KMS-11 (cell line): ENCODE measurements around the gene AFM.

Experiments used
- H2AFZ ChIP-seq: fragments of 200-600 bp; sonication (generic); 2 replicates; pipeline ENCODE4 v1.6.1; 2016; ENCODE audit warnings: antibody characterized with exemption, mixed run types, low read depth
- H3K27ac ChIP-seq: fragments of 200-600 bp; sonication (generic); 2 replicates; pipeline ENCODE4 v1.6.1; 2016; ENCODE audit warnings: mild to moderate bottlenecking, mixed run types
- H3K27me3 ChIP-seq: fragments of 200-600 bp; sonication (generic); 2 replicates; pipeline ENCODE4 v1.6.1; 2017; ENCODE audit warnings: mild to moderate bottlenecking, low read depth, mixed run types, moderate library complexity; ENCODE audit not compliant: insufficient read depth
- H3K36me3 ChIP-seq: fragments of 200-600 bp; sonication (generic); 2 replicates; pipeline ENCODE4 v1.6.1; 2017; ENCODE audit warnings: mild to moderate bottlenecking, mixed run types; ENCODE audit not compliant: insufficient read depth
- H3K4me1 ChIP-seq: fragments of 200-600 bp; sonication (generic); 2 replicates; pipeline ENCODE4 v1.6.1; 2016; ENCODE audit warnings: mild to moderate bottlenecking, low read depth, mixed run types; ENCODE audit not compliant: poor library complexity, severe bottlenecking
- H3K4me2 ChIP-seq: fragments of 200-600 bp; sonication (generic); 2 replicates; pipeline ENCODE4 v1.7.0; 2016; ENCODE audit warnings: mild to moderate bottlenecking, mixed run types
- H3K4me3 ChIP-seq: fragments of 200-600 bp; sonication (generic); IDR thresholded peaks from 2 replicates; pipeline ENCODE4 v1.6.1; 2017; ENCODE audit warnings: low read depth, low read length, mixed read lengths; ENCODE audit not compliant: insufficient read depth
- H3K79me2 ChIP-seq: fragments of 200-600 bp; sonication (generic); 2 replicates; pipeline ENCODE4 v1.6.1; 2016; ENCODE audit warnings: low read depth, mixed run types; ENCODE audit not compliant: insufficient read depth
- H3K9ac ChIP-seq: fragments of 200-600 bp; sonication (generic); 2 replicates; pipeline ENCODE4 v1.6.1; 2016; ENCODE audit warnings: mild to moderate bottlenecking, mixed run types
- H4K20me1 ChIP-seq: fragments of 200-600 bp; sonication (generic); 2 replicates; pipeline ENCODE4 v1.6.1; 2016; ENCODE audit warnings: mild to moderate bottlenecking, mixed run types; ENCODE audit not compliant: insufficient read depth
- TF ChIP-seq, protein P1 (sequence below): fragments of 200-600 bp; sonication (generic); conservative IDR thresholded peaks from 2 replicates; pipeline ENCODE4 v1.6.1; 2017; ENCODE audit warnings: low read depth, mild to moderate bottlenecking, antibody characterized with exemption, low read length, moderate library complexity, mixed read lengths

The AFM gene

DNA sequence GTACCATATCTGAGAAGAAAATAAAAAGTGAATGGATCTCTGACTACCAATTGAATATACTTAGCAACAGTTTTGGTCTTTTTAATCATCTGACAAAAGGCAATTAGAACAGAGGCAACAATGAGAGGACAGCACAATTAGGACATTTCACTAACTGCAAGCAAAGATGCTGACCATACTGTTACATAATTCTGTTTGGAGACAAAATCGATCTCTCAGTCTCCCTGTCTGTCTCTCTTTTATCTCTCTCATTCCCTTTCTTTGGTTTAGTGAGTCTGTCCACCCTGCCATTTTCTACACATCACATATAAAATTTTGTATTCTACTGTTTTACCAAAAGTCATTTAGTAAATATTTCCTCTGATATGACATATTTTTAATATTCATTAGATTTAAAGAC, 2.2 kb upstream of the AFM start:
- Histone ChIP-seq H3K4me2 (no peak overlapping the region), H4K20me1 (no peaks in the 10 kb centered on the region), H3K79me2 (no peaks in the 10 kb centered on the region), H3K4me3 (no peak overlapping the region), H2AFZ (no peak overlapping the region), H3K27me3 (no peaks in the 10 kb centered on the region), H3K4me1 (no peaks in the 10 kb centered on the region), H3K36me3 (no peaks in the 10 kb centered on the region), H3K27ac (no peak overlapping the region), H3K9ac (no peak overlapping the region)
- TF ChIP-seq, protein P1, sequence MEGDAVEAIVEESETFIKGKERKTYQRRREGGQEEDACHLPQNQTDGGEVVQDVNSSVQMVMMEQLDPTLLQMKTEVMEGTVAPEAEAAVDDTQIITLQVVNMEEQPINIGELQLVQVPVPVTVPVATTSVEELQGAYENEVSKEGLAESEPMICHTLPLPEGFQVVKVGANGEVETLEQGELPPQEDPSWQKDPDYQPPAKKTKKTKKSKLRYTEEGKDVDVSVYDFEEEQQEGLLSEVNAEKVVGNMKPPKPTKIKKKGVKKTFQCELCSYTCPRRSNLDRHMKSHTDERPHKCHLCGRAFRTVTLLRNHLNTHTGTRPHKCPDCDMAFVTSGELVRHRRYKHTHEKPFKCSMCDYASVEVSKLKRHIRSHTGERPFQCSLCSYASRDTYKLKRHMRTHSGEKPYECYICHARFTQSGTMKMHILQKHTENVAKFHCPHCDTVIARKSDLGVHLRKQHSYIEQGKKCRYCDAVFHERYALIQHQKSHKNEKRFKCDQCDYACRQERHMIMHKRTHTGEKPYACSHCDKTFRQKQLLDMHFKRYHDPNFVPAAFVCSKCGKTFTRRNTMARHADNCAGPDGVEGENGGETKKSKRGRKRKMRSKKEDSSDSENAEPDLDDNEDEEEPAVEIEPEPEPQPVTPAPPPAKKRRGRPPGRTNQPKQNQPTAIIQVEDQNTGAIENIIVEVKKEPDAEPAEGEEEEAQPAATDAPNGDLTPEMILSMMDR, result no peak

DNA sequence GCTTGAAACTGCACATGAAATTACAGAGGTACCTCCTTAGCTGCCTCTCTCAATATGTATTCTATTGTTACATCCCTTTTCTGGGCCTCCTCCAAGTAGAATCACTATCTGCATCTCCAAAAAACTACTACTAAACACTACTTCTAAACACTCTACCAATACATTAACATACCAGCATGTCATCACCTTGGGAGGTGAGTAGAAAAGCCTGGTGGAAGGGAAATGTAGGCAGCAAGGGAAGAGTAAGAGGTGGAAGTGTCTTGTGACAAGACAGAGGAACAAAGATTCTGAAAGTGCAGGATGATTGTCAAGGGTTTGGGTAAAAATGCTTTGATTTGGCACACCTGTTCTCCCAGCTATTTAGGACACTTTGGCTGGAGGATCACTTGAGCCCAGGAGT, 3.5 kb downstream of the AFM start:
- H3K4me1 ChIP-seq, result no peaks in the 10 kb centered on the region
- TF ChIP-seq, protein P1, result no peak
- H3K9ac ChIP-seq, result no peak overlapping the region
- no peak overlapping the region for H3K4me3 ChIP-seq
- H3K4me2 ChIP-seq, result no peak overlapping the region
- no peaks in the 10 kb centered on the region for H3K27me3 ChIP-seq
- no peak overlapping the region for H3K27ac ChIP-seq
- no peaks in the 10 kb centered on the region for H3K36me3 ChIP-seq
- no peak overlapping the region for H2AFZ ChIP-seq
- H4K20me1 ChIP-seq, result no peaks in the 10 kb centered on the region
- H3K79me2 ChIP-seq, result no peaks in the 10 kb centered on the region

DNA sequence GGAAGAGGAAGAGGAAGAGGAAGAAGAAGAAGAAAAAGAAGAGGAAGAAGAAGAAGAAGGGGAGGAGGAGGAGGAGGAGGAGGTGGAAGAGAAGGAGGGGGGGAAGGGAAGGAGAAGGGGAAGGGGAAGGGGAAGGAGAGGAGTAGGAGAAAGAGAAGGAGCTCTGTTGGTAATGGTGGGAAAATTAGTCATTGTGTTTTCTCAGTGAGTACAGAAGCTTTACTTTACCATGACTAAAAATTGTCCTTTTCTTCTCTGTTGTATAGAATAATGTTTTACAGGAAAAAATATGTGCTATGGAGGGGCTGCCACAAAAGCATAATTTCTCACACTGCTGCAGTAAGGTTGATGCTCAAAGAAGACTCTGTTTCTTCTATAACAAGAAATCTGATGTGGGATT, 4.1 kb downstream of the AFM start:
- H3K27ac ChIP-seq, result no peak overlapping the region
- no peak overlapping the region for H2AFZ ChIP-seq
- TF ChIP-seq, protein P1, result no peak
- H3K4me3 ChIP-seq, result no peak overlapping the region
- no peaks in the 10 kb centered on the region for H3K27me3 ChIP-seq
- H3K4me1 ChIP-seq, result no peaks in the 10 kb centered on the region
- H4K20me1 ChIP-seq, result no peaks in the 10 kb centered on the region
- H3K4me2 ChIP-seq, result no peak overlapping the region
- no peaks in the 10 kb centered on the region for H3K36me3 ChIP-seq
- H3K79me2 ChIP-seq, result no peaks in the 10 kb centered on the region
- H3K9ac ChIP-seq, result no peak overlapping the region

DNA sequence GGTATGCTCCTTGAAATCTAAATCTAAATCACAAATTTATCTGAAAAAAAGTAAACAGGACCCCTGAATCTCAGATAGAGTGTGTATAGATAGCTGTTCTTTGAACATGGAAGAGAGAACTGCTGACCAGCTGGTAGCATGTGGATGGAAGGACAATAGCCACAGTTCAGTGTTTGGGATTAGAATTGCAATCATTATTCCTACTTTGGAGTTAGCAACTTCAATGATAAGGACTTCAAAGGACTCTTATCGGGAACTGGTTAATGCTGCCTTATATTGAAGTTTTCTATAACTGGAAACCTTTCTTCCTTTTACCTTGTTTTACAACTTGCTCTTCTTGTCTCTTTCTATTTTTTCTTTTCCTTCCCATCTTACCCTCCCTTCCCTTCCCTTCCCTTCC, 5.0 kb downstream of the AFM start:
- Histone ChIP-seq H3K4me1 (no peaks in the 10 kb centered on the region), H2AFZ (no peak overlapping the region), H3K9ac (no peak overlapping the region), H3K79me2 (no peaks in the 10 kb centered on the region), H3K27me3 (no peaks in the 10 kb centered on the region), H4K20me1 (no peaks in the 10 kb centered on the region), H3K36me3 (no peaks in the 10 kb centered on the region), H3K27ac (no peak overlapping the region), H3K4me3 (no peak overlapping the region), H3K4me2 (no peak overlapping the region)
- TF ChIP-seq, protein P1, result no peak

- TF ChIP-seq, protein P1, result no peak
- H3K36me3 ChIP-seq, result no peaks in the 10 kb centered on the region
These were observed 5.7 kb downstream of the AFM start for GRCh38 chr4:73487233-73487632.

More at GRCh38 chr4:73487233-73487632, 5.7 kb downstream of the AFM start:
- Histone ChIP-seq H4K20me1 (no peaks in the 10 kb centered on the region), H3K27me3 (no peaks in the 10 kb centered on the region), H3K79me2 (no peaks in the 10 kb centered on the region), H3K4me2 (no peak overlapping the region), H3K9ac (no peak overlapping the region), H3K27ac (no peak overlapping the region), H3K4me3 (no peak overlapping the region), H2AFZ (no peak overlapping the region), H3K4me1 (no peaks in the 10 kb centered on the region)
